ENCODE measurements around the gene UTS2B. TPM values are rescaled to one million over a fixed set of nuclear protein-coding genes. Genes with fewer than 3 reads are reported as not detected.

UTS2B gene
- total and polyA plus RNA-seq, 4 donors, result 0.10 to 0.76 TPM; not detected in 2

GRCh38 chr3:191342411-191342810, 12.1 kb upstream of the UTS2B start:
- Histone ChIP-seq H3K9me3 (ENCODE audit: control insufficient read depth in 4 of 4, low read length in 3 of 4) (no peaks in the 10 kb centered on the region), H3K9ac (ENCODE audit: low read depth in 1 of 2, low read length in 2 of 2) (no peak overlapping the region), H3K36me3 (ENCODE audit: control insufficient read depth in 4 of 4, insufficient read depth in 3 of 4, low read depth in 1 of 4, low read length in 3 of 4) (no peaks in the 10 kb centered on the region), H3K27me3 (ENCODE audit: control insufficient read depth in 4 of 4, insufficient read depth in 4 of 4, low read length in 3 of 4) (no peaks in the 10 kb centered on the region), H3K4me1 (ENCODE audit: control insufficient read depth in 4 of 4, insufficient read depth in 4 of 4, low read length in 3 of 4) (peaks cover 13 to 34% (median 20%) of the 10 kb centered on the region in 4 donors), H3K27ac (ENCODE audit: low read depth in 1 of 2, low read length in 2 of 2) (no peak overlapping the region), H3K4me3 (ENCODE audit: low read depth in 1 of 3, low read length in 3 of 3) (no peak overlapping the region)
- DNase-seq (ENCODE audit: low spot score), result no peak
- TF ChIP-seq ATF3 (IDR thresholded peaks at IDR 0.05) (no peak), JUND (IDR thresholded peaks at IDR 0.05) (no peak), REST (IDR thresholded peaks at IDR 0.05) (no peak), HNF4G (IDR thresholded peaks at IDR 0.05) (no peak), FOXA2 (IDR thresholded peaks at IDR 0.05) (no peak), SP1 (IDR thresholded peaks at IDR 0.05) (no peak), RAD21 (IDR thresholded peaks at IDR 0.05) (no peak)

GRCh38 chr3:191342006-191342405, 11.7 kb upstream of the UTS2B start:
- Histone ChIP-seq H3K9me3 (ENCODE audit: control insufficient read depth in 4 of 4, low read length in 3 of 4) (no peaks in the 10 kb centered on the region), H3K27me3 (ENCODE audit: control insufficient read depth in 4 of 4, insufficient read depth in 4 of 4, low read length in 3 of 4) (no peaks in the 10 kb centered on the region), H3K36me3 (ENCODE audit: control insufficient read depth in 4 of 4, insufficient read depth in 3 of 4, low read depth in 1 of 4, low read length in 3 of 4) (no peaks in the 10 kb centered on the region), H3K4me1 (ENCODE audit: control insufficient read depth in 4 of 4, insufficient read depth in 4 of 4, low read length in 3 of 4) (peaks cover 13 to 34% (median 20%) of the 10 kb centered on the region in 4 donors), H3K27ac (ENCODE audit: low read depth in 1 of 2, low read length in 2 of 2) (no peak overlapping the region), H3K9ac (ENCODE audit: low read depth in 1 of 2, low read length in 2 of 2) (no peak overlapping the region), H3K4me3 (ENCODE audit: low read depth in 1 of 3, low read length in 3 of 3) (no peak overlapping the region)
- no peak for DNase-seq (ENCODE audit: low spot score)
- 64% methylated on average over 2 of the region's 2 CpGs for WGBS
- TF ChIP-seq ZBTB33 (IDR thresholded peaks at IDR 0.05), result no peak
- TF ChIP-seq MAX (IDR thresholded peaks at IDR 0.05), result no peak
- TF ChIP-seq GABPA (IDR thresholded peaks at IDR 0.05 in 1 of 2, conservative IDR thresholded peaks at IDR 0.05 in 1 of 2), result no peak
- no peak for TF ChIP-seq NR2F2 (IDR thresholded peaks at IDR 0.05)
- no peak for TF ChIP-seq HNF4G (IDR thresholded peaks at IDR 0.05)
- TF ChIP-seq JUND (IDR thresholded peaks at IDR 0.05), result no peak
- TF ChIP-seq REST (IDR thresholded peaks at IDR 0.05), result no peak
- no peak for TF ChIP-seq TAF1 (conservative IDR thresholded peaks at IDR 0.05)
- TF ChIP-seq FOXA1 (IDR thresholded peaks at IDR 0.05), result no peak
- TF ChIP-seq SP1 (IDR thresholded peaks at IDR 0.05), result no peak
- TF ChIP-seq EGR1 (IDR thresholded peaks at IDR 0.05; ENCODE audit: low read depth in 2 of 2), result no peak
- TF ChIP-seq RAD21 (IDR thresholded peaks at IDR 0.05), result no peak
- TF ChIP-seq ATF3 (IDR thresholded peaks at IDR 0.05), result no peak
- no peak for TF ChIP-seq YY1 (IDR thresholded peaks at IDR 0.05)
- no peak for TF ChIP-seq HNF4A (conservative IDR thresholded peaks at IDR 0.05)
- TF ChIP-seq CTCF (IDR thresholded peaks at IDR 0.05; ENCODE audit: low read depth, low read length, missing input control), result no peak
- no peak for TF ChIP-seq RXRA (IDR thresholded peaks at IDR 0.05)
- TF ChIP-seq FOXA2 (IDR thresholded peaks at IDR 0.05), result no peak

Data from liver (tissue), 9 donors.